B cell (primary cell): Measurements from ENCODE around the gene ESYT1. TPM values are rescaled to one million over a fixed set of nuclear protein-coding genes. Genes with fewer than 3 reads are reported as not detected.
A peak's percentile ranks its signal among the peaks of the same experiment; 100 is the strongest.

Experiments
- ATAC-seq: fragments of 200-7000 bp; cut with Tn5 transposase; one replicate; pipeline ENCODE4 v1.10.0; 2021; ENCODE audit warnings: low read depth, mild to moderate bottlenecking, moderate number of reproducible peaks, moderate library complexity
- CTCF ChIA-PET: fragments of 350-600 bp; sonication (Branson Sonifier 250); formaldehyde crosslinking; loops from one replicate; lab custom pipeline; 2021; ENCODE audit warnings: antibody characterized with exemption, inconsistent platforms; lab: Charles Lee
- POLR2A ChIA-PET: fragments of 350-600 bp; sonication (Branson Sonifier 250); formaldehyde crosslinking; loops from one replicate; lab custom pipeline; 2021; ENCODE audit warnings: antibody characterized with exemption; lab: Charles Lee
- DNase-seq: peaks from one replicate; pipeline ENCODE4 v3.0.0; 2013
- H2AFZ ChIP-seq: 2 replicates; pipeline ENCODE4 v1.6.1; 2012; ENCODE audit warnings: mild to moderate bottlenecking, low read depth, low read length; ENCODE audit not compliant: insufficient read depth, poor library complexity, severe bottlenecking
- H3K27ac ChIP-seq, 2 donors: 1 replicate in 1 of 2; 2 replicates in 1 of 2; pipeline ENCODE4 v1.5.1; 2012 to 2013; ENCODE audit warnings: low read length in 2 of 2, mild to moderate bottlenecking in 2 of 2, moderate library complexity in 1 of 2
- H3K27me3 ChIP-seq, 4 experiments: fragments of 200-600 bp in 1 of 4; sonication (generic) in 1 of 4; replicated peaks in 1 of 4; 1 replicate in 2 of 4; 2 replicates in 2 of 4; pipeline versions ENCODE4 v1.6.1 to v1.7.0; 2013 to 2016; ENCODE audit warnings: low read length in 3 of 4, mild to moderate bottlenecking in 2 of 4, mixed read lengths in 1 of 4, moderate library complexity in 1 of 4; ENCODE audit not compliant: insufficient read depth in 4 of 4, control insufficient read depth in 3 of 4; ENCODE audit errors: control extremely low read depth in 1 of 4
- H3K36me3 ChIP-seq, 2 experiments: replicated peaks in 1 of 2; 1 replicate in 1 of 2; 2 replicates in 1 of 2; pipeline versions ENCODE4 v1.6.1 to v1.7.1; 2013; ENCODE audit warnings: low read length in 1 of 2; ENCODE audit not compliant: insufficient read depth in 2 of 2, control insufficient read depth in 1 of 2; ENCODE audit errors: control extremely low read depth in 1 of 2, extremely low read depth in 1 of 2
- H3K4me1 ChIP-seq, 2 donors: fragments of 200-600 bp in 1 of 2; sonication (generic) in 1 of 2; 1 replicate in 1 of 2; 2 replicates in 1 of 2; pipeline versions ENCODE4 v1.5.1 to v1.6.1; 2013 to 2017; ENCODE audit warnings: low read length in 2 of 2; ENCODE audit not compliant: control insufficient read depth in 2 of 2, insufficient read depth in 2 of 2
- H3K4me2 ChIP-seq: replicated peaks from 2 replicates; pipeline ENCODE3; 2012; ENCODE audit warnings: mild to moderate bottlenecking, low read depth, low read length; ENCODE audit not compliant: poor library complexity, severe bottlenecking
- H3K4me3 ChIP-seq, 5 experiments: fragments of 200-600 bp in 1 of 5; sonication (generic) in 1 of 5; 1 replicate in 3 of 5; 2 replicates in 2 of 5; pipeline versions ENCODE4 v1.5.1 to v1.7.0; 2011 to 2016; ENCODE audit warnings: low read length in 4 of 5, mild to moderate bottlenecking in 4 of 5, low read depth in 2 of 5, control low read depth in 1 of 5, moderate library complexity in 1 of 5; ENCODE audit not compliant: insufficient read depth in 1 of 5; ENCODE audit errors: control extremely low read depth in 1 of 5, extremely low read depth in 1 of 5
- H3K79me2 ChIP-seq: fragments of 200-600 bp; sonication (generic); one replicate; pipeline ENCODE4 v1.6.0; 2016; ENCODE audit warnings: low read length; ENCODE audit not compliant: control insufficient read depth, insufficient read depth
- H3K9ac ChIP-seq: fragments of 200-600 bp; sonication (generic); 2 replicates; pipeline ENCODE4 v1.6.1; 2017; ENCODE audit warnings: mild to moderate bottlenecking, low read length, moderate library complexity
- H3K9me3 ChIP-seq, 3 donors: one replicate each; pipeline versions ENCODE4 v1.6.1 to v1.7.1; 2013; ENCODE audit warnings: low read length in 2 of 3; ENCODE audit not compliant: control insufficient read depth in 2 of 3, insufficient read depth in 1 of 3; ENCODE audit errors: control extremely low read depth in 1 of 3
- H4K20me1 ChIP-seq: 2 replicates; pipeline ENCODE4 v1.6.0; 2012; ENCODE audit warnings: mild to moderate bottlenecking, low read length; ENCODE audit not compliant: insufficient read depth, control insufficient read depth, poor library complexity, severe bottlenecking
- H3K27ac Mint-ChIP-seq: one replicate; pipeline ENCODE4 v1.8.0; 2021; ENCODE audit warnings: mixed read lengths
- H3K27me3 Mint-ChIP-seq: one replicate; pipeline ENCODE4 v1.8.0; 2021; ENCODE audit warnings: mixed read lengths
- H3K4me1 Mint-ChIP-seq: one replicate; pipeline ENCODE4 v1.8.0; 2021; ENCODE audit warnings: mixed read lengths
- H3K4me3 Mint-ChIP-seq: one replicate; pipeline ENCODE4 v1.8.0; 2021; ENCODE audit warnings: mixed read lengths
- H3K9me3 Mint-ChIP-seq: one replicate; pipeline ENCODE4 v1.8.0; 2022; ENCODE audit warnings: mixed read lengths; ENCODE audit not compliant: insufficient read depth
- CTCF ChIP-seq: fragments of 200-600 bp; IDR thresholded peaks from one replicate; pipeline ENCODE4 v1.8.0; 2022; ENCODE audit warnings: antibody characterized with exemption, mild to moderate bottlenecking
- WGBS: methylation state at CpG from one replicate; pipeline ENCODE4 v1.1.5; 2013; ENCODE audit warnings: missing lambda C conversion rate; ENCODE audit not compliant: insufficient coverage; 5-methylcytosine and 5-hydroxymethylcytosine counted together
- intact Hi-C: fragments of 100-400 bp; cut with micrococcal nuclease; formaldehyde crosslinking; loops from one replicate; pipeline ENCODE4 v1.10.0; 2022
- polyA plus RNA-seq: library from polyadenylated mRNA; depleted of rRNA; stranded (reverse); fragments of >200 nt; gene quantifications from 2 replicates; pipeline ENCODE4 v1.2.3, GENCODE V29; 2012
- total RNA-seq, 2 donors: library from RNA; stranded (reverse); fragments of 120-200 nt in 1 of 2; gene quantifications; 1 replicate in 1 of 2; 2 replicates in 1 of 2; pipeline versions ENCODE4 v1.2.3 to v1.2.4, GENCODE V29; 2013 to 2022

ESYT1 gene
- total and polyA plus RNA-seq, 2 donors (not counting 1 experiment from before 2014, with no cell fraction given): 154 to 162 TPM

DNA sequence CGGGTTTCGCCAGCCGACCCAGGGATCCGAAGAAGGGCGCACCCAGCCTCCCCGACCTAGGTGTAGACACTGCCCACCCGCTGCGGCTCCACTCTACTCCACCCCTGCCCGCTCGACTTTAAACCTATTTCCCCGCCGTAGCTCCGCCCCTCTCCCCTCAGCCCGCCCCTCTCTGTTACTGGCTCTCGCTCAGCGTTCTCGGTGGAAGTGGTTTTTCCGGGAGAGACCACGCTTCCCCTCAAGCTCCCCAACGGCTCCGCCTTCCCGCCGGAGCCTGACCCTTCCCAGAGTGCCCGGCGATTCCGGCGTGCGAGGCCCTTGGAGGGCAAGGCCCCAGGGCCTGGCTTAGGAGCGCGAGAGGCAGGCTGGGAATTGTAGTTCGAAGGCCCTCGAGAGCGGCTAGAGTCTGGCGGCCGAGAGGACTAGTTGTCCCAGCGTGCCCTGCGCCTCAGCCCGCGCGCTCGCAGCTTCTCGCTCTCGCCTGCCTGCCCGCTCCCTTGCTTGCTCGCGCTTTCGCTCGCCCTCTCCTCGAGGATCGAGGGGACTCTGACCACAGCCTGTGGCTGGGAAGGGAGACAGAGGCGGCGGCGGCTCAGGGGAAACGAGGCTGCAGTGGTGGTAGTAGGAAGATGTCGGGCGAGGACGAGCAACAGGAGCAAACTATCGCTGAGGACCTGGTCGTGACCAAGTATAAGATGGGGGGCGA lies 23.8 kb upstream of the ESYT1 start, which contains the start of gene PA2G4:
TSS of gene PA2G4 (plus strand) at position 451 of the 706 bp plus-strand sequence. CDS start at position 630, 179 bp downstream.
- Histone ChIP-seq H2AFZ (peak within 1 kb of the TSS; percentile 88), H3K4me2 (peak within 1 kb of the TSS; percentile 83), H3K79me2 (peaks cover 27% of the 10 kb centered on the region), H3K9ac (peak within 1 kb of the TSS; percentile 83), H3K4me3 (peak within 1 kb of the TSS; percentile 56 to 93 (median 86)), H3K36me3 (peaks cover 0 to 26% of the 10 kb centered on the region in 2 experiments), H3K9me3 (no peaks in the 10 kb centered on the region), H3K4me1 (peaks cover 18 to 23% of the 10 kb centered on the region in 2 donors), H3K27me3 (no peaks in the 10 kb centered on the region), H4K20me1 (no peaks in the 10 kb centered on the region), H3K27ac (peak within 1 kb of the TSS; percentile 66 to 67)
- ATAC-seq (peak; percentile 89), DNase-seq (peak; percentile 95)
- under 1% methylated on average over 60 of the region's 60 CpGs for WGBS
- TF ChIP-seq CTCF: no peak
- Mint-ChIP-seq H3K9me3 (no peaks in the 10 kb centered on the region), H3K27ac (peak within 1 kb of the TSS; percentile 92), H3K4me3 (peak within 1 kb of the TSS; percentile 100), H3K4me1 (peaks cover 38% of the 10 kb centered on the region), H3K27me3 (no peaks in the 10 kb centered on the region)
- POLR2A ChIA-PET: interaction anchor here (0.5 to 2.5 kb wide), 11 partner anchors 12 to 375 kb away, joined by 3 to 42 read pairs (median 5); partner anchors contain the start of genes ERBB3, ESYT1, RAB5B and RNF41
- intact Hi-C loops: loop anchor here (1.0 to 5.0 kb wide), 10 partner anchors 12 to 287 kb away; partner anchors contain the start of genes MYL6B, RAB5B, RPL41 and RPS26
- CTCF ChIA-PET: interaction anchor here (0.6 to 3.7 kb wide), 8 partner anchors 9 to 481 kb away, joined by 3 to 34 read pairs (median 4); partner anchors contain the start of genes RPL41, SMARCC2 and ZC3H10
